GM18909 (cell line): ENCODE data around the gene UPK3A.
"Not testable (repeated sequence)": the region's sequence is repeated elsewhere in the genome, so short reads cannot be mapped to it uniquely, and the experiment has no call there.

ENCODE experiments used
- ATAC-seq: cut with Tn5 transposase; IDR thresholded peaks from one replicate; pipeline ENCODE4 v1.9.1; 2021; ENCODE audit warnings: mild to moderate bottlenecking; ENCODE audit not compliant: unreplicated experiment, poor library complexity

UPK3A gene

DNA sequence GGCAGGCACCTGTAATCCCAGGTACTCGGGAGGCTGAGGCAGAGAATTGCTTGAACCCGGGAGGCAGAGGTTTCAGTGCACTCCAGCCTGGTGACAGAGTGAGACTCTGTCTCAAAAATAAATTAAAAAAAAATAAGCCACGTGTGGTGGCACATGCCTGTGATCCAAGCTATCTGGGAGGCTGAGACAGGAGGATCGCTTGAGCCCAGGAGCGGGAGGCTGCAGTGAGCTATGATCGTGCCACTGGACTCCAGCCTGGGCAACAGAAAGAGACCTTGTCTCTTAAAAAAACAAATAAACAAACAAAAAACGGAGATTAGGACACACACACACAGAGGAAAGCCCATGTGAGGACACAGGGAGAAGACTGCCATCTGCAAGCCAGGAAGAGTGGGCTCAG, 7.0 kb upstream of the UPK3A start:
- not testable (repeated sequence) for ATAC-seq

- ATAC-seq: no peak
These were observed 6.6 kb upstream of the UPK3A start for GRCh38 chr22:45278125-45278524.

DNA sequence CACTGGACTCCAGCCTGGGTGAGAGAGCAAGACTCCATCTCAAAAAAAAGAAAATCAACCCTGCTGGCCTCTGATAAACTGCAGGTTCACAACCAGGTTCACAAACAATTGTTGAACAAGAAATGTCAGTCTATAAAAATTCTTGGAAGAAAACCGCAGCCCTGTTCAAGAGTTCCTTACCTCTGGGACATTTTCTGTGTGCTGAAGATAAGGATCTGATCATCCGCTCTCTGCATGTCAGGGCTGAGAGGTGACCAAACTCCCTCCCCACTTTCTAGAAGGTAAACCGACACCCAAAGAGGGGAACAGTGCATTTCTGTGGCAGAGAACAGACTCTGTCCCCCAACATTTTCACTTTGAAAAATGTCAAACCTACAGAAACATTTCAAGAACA, 4.2 kb upstream of the UPK3A start:
- ATAC-seq: no peak

GRCh38 chr22:45281010-45281409, 3.7 kb upstream of the UPK3A start:
- ATAC-seq: no peak

- no peak for ATAC-seq
These were observed 712 bp downstream of the UPK3A start for GRCh38 chr22:45285263-45286058.

DNA sequence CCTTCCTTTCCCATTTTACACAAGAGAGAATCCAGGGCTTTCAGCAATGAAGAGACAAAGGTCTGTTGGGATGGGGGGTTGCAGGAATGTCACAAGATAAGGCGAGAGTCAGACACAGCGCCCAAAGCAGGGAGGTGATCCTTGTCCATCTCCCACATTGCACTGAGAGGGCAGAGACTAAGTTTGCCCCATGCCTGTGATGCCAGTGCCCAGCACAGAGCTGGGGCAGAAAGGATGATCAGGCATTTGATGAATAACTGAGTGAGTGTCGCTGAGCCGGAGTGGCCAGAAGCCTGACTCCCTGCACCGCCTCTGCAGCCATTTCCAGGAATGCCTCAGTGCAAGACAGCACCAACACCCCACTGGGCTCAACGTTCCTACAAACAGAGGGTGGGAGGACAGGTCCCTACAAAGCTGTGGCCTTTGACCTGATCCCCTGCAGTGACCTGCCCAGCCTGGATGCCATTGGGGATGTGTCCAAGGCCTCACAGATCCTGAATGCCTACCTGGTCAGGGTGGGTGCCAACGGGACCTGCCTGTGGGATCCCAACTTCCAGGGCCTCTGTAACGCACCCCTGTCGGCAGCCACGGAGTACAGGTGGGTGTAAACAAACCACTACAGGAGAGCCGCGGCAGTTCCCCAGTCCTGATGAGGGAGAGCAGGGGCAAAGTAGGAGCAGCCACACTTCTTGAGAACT, 2.3 kb downstream of the UPK3A start:
- ATAC-seq: no peak

GRCh38 chr22:45290410-45290936, 5.7 kb downstream of the UPK3A start:
- no peak for ATAC-seq

- ATAC-seq: no peak
These were observed 6.5 kb downstream of the UPK3A start for GRCh38 chr22:45291061-45291930.

DNA sequence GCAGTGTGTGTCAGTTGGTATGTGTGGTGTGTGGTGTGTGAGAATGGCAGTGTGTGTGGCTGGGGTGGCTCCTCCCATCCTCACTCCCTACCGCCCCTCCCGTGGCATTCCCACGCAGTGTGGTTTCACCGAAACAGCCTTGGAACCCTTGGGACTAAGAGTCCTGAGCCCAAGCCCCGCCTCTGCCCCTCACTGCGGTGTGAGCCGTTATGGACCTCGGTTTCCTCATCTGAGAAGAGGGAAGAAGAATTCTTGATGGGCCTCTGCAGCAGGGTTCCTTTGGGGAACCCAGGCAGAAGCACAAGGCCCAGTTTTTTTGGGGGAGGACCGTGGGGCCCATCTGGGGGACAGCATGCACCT, 7.2 kb downstream of the UPK3A start:
- no peak for ATAC-seq

- ATAC-seq: no peak
These were observed 8.1 kb downstream of the UPK3A start for GRCh38 chr22:45292731-45293442.

GRCh38 chr22:45294030-45294429, 9.3 kb downstream of the UPK3A start:
- no peak for ATAC-seq

DNA sequence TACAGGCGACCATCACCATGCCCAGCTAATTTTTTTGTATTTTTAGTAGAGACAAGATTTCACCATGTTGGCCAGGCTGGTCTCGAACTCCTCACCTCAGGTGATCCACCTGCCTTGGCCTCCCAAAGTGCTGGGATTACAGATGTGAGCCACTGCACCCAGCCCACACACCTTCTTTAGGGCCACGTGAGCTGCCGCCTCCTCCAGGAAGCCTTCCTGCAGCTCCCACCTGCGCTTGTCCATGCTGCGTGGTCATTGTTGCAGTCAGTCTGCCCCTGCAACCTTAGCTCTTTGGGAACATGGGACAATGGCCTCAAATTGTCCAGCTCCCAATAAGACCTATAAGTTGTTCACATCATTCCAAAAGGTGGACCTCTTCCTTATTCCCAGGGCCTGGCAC, 10.3 kb downstream of the UPK3A start:
- not testable (repeated sequence) for ATAC-seq

DNA sequence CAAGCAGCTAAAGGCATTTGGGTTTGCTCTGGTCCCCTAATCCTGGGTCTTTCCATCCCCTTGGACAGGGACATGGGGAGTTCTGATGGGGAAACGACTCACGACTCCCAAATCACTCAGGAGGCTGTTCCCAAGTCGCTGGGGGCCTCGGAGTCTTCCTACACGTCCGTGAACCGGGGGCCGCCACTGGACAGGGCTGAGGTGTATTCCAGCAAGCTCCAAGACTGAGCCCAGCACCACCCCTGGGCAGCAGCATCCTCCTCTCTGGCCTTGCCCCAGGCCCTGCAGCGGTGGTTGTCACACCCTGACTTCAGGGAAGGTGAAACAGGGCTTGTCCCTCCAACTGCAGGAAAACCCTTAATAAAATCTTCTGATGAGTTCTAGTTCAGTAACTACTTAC, 10.7 kb downstream of the UPK3A start:
- ATAC-seq: no peak

- no peak for ATAC-seq
These were observed 12.0 kb downstream of the UPK3A start for GRCh38 chr22:45296628-45297297.

- ATAC-seq: no peak
These were observed 14.3 kb downstream of the UPK3A start for GRCh38 chr22:45298934-45299505.

DNA sequence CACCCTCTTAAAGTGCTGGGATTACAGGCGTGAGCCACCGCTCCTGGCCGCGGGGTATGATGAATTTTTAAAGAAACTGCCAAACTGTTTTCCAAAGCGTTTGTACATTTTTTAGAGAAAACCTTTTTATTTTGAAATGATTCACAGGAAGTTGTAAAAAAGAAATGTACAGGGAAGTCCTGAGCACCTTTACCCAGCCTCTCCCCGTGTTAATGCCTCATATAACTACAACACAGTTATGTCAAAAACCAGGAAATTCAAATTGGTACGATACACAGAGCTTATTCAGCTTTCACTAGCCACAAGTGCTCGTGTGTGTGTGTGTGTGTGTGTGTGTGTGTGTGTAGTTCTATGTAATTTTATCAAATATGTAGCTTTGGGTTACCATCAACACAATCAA, 18.0 kb downstream of the UPK3A start:
- ATAC-seq: no peak

DNA sequence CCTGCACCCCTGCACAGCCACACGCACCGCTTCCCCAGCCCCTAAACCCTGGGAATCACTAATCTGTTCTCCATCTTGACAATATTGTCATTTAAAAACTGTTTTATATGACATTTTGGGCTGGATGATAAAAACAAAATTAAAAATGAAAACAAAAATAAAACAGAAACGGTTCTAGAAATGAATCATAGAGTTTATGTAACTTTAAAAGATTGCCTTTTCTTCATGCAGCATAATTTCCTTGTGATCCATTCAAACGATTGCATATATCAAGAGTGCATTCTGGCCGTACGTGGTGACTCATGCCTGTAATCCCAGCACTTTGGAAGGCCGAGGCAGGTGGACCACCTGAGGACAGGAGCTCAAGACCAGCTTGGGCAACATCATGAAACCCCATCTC, 18.4 kb downstream of the UPK3A start:
- ATAC-seq: no peak

DNA sequence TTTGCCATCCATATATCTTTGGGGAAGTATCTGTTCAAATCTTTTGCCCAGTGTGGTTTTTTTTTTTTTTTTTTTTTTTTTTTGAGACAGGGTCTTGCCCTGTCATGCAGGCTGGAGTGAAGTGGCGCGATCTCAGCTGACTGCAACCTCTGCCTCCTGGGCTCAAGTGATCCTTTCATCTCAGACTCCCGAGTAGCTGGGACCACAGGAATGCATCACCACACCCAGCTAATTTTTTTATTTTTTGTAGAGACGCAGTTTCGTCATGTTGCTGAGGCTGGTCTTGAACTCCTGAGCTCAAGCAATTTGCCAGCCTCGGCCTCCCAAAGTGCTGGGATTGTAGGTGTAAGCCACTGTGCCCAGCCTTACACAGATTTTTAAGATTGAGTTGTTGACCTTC, 20.2 kb downstream of the UPK3A start:
- no peak for ATAC-seq

GRCh38 chr22:45305456-45306075, 20.8 kb downstream of the UPK3A start:
- no peak for ATAC-seq
